HepG2 (cell line): ENCODE measurements around the gene ACBD6. TPM values are rescaled to one million over a fixed set of nuclear protein-coding genes. Genes with fewer than 3 reads are reported as not detected.

ENCODE experiments used
- ATAC-seq: fragments of 200-7000 bp; cut with Tn5 transposase; 3 replicates; pipeline ENCODE4 v1.9.1; 2020; ENCODE audit warnings: mild to moderate bottlenecking, moderate library complexity
- BruUV-seq: library from RNA; stranded (reverse); fragments of 400-500 nt; replicated peaks from 2 replicates; lab custom pipeline; 2021; lab: Mats Ljungman, UMichigan
- CTCF ChIA-PET: fragments of 300-600 bp; formaldehyde crosslinking; extraction: SDS; loops from one replicate; lab custom pipeline; 2021; ENCODE audit warnings: low total read pairs, inconsistent platforms, low intra/inter-chr PET ratio; lab: Yijun Ruan, JAX
- POLR2A ChIA-PET: fragments of 350-600 bp; sonication (Branson Sonifier 250); formaldehyde crosslinking; loops from one replicate; lab custom pipeline; 2020; ENCODE audit warnings: antibody characterized with exemption, inconsistent platforms; lab: Yijun Ruan, JAX
- DNase-seq: peaks from one replicate; pipeline ENCODE4 v3.0.0-alpha.2; 2015; ENCODE audit warnings: low spot score
- FAIRE-seq: peaks from 3 replicates; lab custom pipeline; 2011; peaks lifted over from hg19 to GRCh38; lab: Jason Lieb, UNC
- H2AFZ ChIP-seq: one replicate; pipeline ENCODE4 v1.6.1; 2011; ENCODE audit warnings: low read length, inconsistent platforms
- H3K27ac ChIP-seq: fragments of 300-600 bp; 3 replicates; pipeline ENCODE4 v1.8.0; 2011; ENCODE audit warnings: mixed run types, mild to moderate bottlenecking, mixed read lengths, low read length, inconsistent platforms; ENCODE audit not compliant: insufficient read depth; ENCODE audit errors: extremely low read length
- H3K27me3 ChIP-seq, 2 experiments: fragments of 200-600 bp in 1 of 2; 2 replicates in 1 of 2; 3 replicates in 1 of 2; pipeline versions ENCODE4 v1.6.0 to v1.8.0; 2011; ENCODE audit warnings: low read length in 2 of 2, mild to moderate bottlenecking in 2 of 2, moderate library complexity in 2 of 2, inconsistent platforms in 1 of 2; ENCODE audit not compliant: insufficient read depth in 2 of 2, control insufficient read depth in 1 of 2
- H3K36me3 ChIP-seq, 2 experiments: fragments of 200-600 bp in 1 of 2; replicated peaks in 1 of 2; 2 replicates in 1 of 2; 3 replicates in 1 of 2; pipeline versions ENCODE4 v1.5.1 to v1.8.0; 2011; ENCODE audit warnings: low read length in 2 of 2, inconsistent platforms in 1 of 2; ENCODE audit not compliant: insufficient read depth in 2 of 2, control insufficient read depth in 1 of 2
- H3K4me1 ChIP-seq: 2 replicates; pipeline ENCODE4 v1.5.1; 2012; ENCODE audit warnings: low read length, inconsistent platforms; ENCODE audit not compliant: insufficient read depth
- H3K4me2 ChIP-seq: 2 replicates; pipeline ENCODE4 v1.6.0; 2011; ENCODE audit warnings: low read depth, low read length, inconsistent platforms
- H3K4me3 ChIP-seq, 3 experiments: fragments of 200-600 bp in 1 of 3; sonication (generic), shearing (Covaris generic) in 1 of 3; replicated peaks in 1 of 3; 2 replicates each; pipeline ENCODE4 v1.5.1; 2011 to 2016; ENCODE audit warnings: low read length in 3 of 3, inconsistent platforms in 2 of 3, low read depth in 2 of 3, mild to moderate bottlenecking in 2 of 3, control low read depth in 1 of 3, mixed read lengths in 1 of 3; ENCODE audit not compliant: insufficient read depth in 1 of 3
- H3K79me2 ChIP-seq: one replicate; pipeline ENCODE4 v1.6.1; 2011; ENCODE audit warnings: low read length, inconsistent platforms; ENCODE audit not compliant: insufficient read depth
- H3K9ac ChIP-seq: 2 replicates; pipeline ENCODE4 v1.6.0; 2011; ENCODE audit warnings: mild to moderate bottlenecking, low read depth, low read length, inconsistent platforms; ENCODE audit not compliant: insufficient read depth
- H3K9me3 ChIP-seq: 2 replicates; pipeline ENCODE4 v1.5.1; 2012; ENCODE audit warnings: mild to moderate bottlenecking, low read length
- H4K20me1 ChIP-seq: 2 replicates; pipeline ENCODE4 v1.6.0; 2011; ENCODE audit warnings: inconsistent platforms, mild to moderate bottlenecking, low read length, moderate library complexity; ENCODE audit not compliant: insufficient read depth
- FIP1L1 ChIP-seq: fragments of 200-400 bp; formaldehyde crosslinking; IDR thresholded peaks from 2 replicates; pipeline ENCODE4 v1.6.1; 2018; ENCODE audit warnings: low read depth, mild to moderate bottlenecking, low read length, moderate library complexity, borderline replicate concordance; ENCODE audit not compliant: insufficient read depth
- MAFF ChIP-seq: IDR thresholded peaks from 2 replicates; pipeline ENCODE4 v1.6.1; 2011; ENCODE audit warnings: low read depth, low read length, improper control_type of control experiment
- MAFK ChIP-seq, 2 experiments: IDR thresholded peaks in 1 of 2; conservative IDR thresholded peaks in 1 of 2; 2 replicates each; pipeline ENCODE4 v1.6.1; 2011; ENCODE audit warnings: improper control_type of control experiment in 2 of 2, low read length in 2 of 2
- ZNF652 ChIP-seq: IDR thresholded peaks from 2 replicates; pipeline ENCODE4 v1.6.1; 2016; ENCODE audit warnings: low read depth, borderline replicate concordance
- WGBS: methylation state at CpG from one replicate; pipeline ENCODE4 v1.1.6; 2017; ENCODE audit warnings: low lambda C conversion rate; 5-methylcytosine and 5-hydroxymethylcytosine counted together
- in situ Hi-C: cut with HindIII; loops from 2 replicates; pipeline ENCODE4 v1.10.0; 2017; ENCODE audit warnings: low pct_unique_long_range_greater_than_20kb; ENCODE audit not compliant: extremely low pct_ligation_motif_present
- intact Hi-C: fragments of 100-400 bp; cut with micrococcal nuclease; formaldehyde crosslinking; loops from one replicate; pipeline ENCODE4 v1.10.0; 2022; ENCODE audit not compliant: unreplicated experiment
- polyA plus RNA-seq, 8 experiments: library from polyadenylated mRNA; depleted of rRNA in 3 of 8; stranded (reverse) in 7 of 8; unstranded in 1 of 8; fragments of >200 nt; fragmentation: Illumina TruSeq in 4 of 8; extraction: Trizol in 4 of 8; gene quantifications; 2 replicates each; pipeline versions ENCODE4 v1.2.1 to v1.2.3, GENCODE V29; 2011 to 2016; ENCODE audit warnings: low read depth in 4 of 8, missing spikeins in 1 of 8, mixed read lengths in 1 of 8; ENCODE audit not compliant: insufficient read depth in 1 of 8
- total RNA-seq, 5 experiments: library from RNA; depleted of rRNA; stranded (reverse); fragments of >200 nt; fragmentation: Illumina TruSeq; extraction: Trizol; gene quantifications; 2 replicates each; pipeline ENCODE4 v1.2.3, GENCODE V29; 2016; ENCODE audit warnings: low read depth in 1 of 5
- TF ChIP-seq, protein P1 (sequence below): IDR thresholded peaks from 2 replicates; pipeline ENCODE4 v1.6.1; 2016; ENCODE audit warnings: mild to moderate bottlenecking

Gene ACBD6
- total and polyA plus RNA-seq, 2 of the 13 experiments (the other 11 are each of a cell fraction or from before 2014, with no cell fraction given), result 33.5 to 47.2 TPM

DNA sequence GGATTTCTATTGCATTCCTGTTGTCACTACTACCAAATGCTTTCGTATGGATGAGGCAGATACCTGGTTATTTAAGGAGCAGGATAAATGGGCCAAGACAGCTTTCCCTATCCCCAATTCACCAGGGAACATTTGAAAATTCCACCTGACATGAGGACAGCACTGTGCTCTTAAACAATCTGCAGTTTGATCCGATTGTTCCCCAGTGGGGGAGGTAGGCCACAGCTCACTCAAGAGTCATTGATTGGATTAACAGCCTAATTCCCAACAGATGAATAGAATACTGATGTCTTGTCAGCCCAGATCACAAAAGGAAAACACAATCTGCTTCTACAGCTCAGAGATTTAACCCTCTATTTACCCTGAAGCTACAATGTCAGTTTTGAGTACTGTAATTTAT is 148.4 kb downstream of the ACBD6 start:
- no TSS peak for BruUV-seq
- FAIRE-seq (no peak), DNase-seq (no peak), ATAC-seq (no peak)
- H3K4me1 ChIP-seq, result no peaks in the 10 kb centered on the region
- H3K36me3 ChIP-seq, result 0 out of 5 replicates have a peak, but pooled peaks cover 0 to 2% of the 10 kb centered on the region in 2 experiments
- H3K9me3 ChIP-seq, result no peaks in the 10 kb centered on the region
- ChIA-PET POLR2A (no interaction called here), CTCF (no interaction called here)
- no peak overlapping the region for H3K4me3 ChIP-seq
- intact Hi-C loops (no loop called here), in situ Hi-C loops (no loop called here)
- H3K27ac ChIP-seq, result no peak overlapping the region
- no peaks in the 10 kb centered on the region for H4K20me1 ChIP-seq
- no peaks in the 10 kb centered on the region for H3K27me3 ChIP-seq
- H2AFZ ChIP-seq, result no peak overlapping the region
- WGBS, result 100% methylated on average over 2 of the region's 2 CpGs
- no peak overlapping the region for H3K4me2 ChIP-seq
- H3K79me2 ChIP-seq, result no peaks in the 10 kb centered on the region
- TF ChIP-seq ZNF652 (CRISPR knock-in tag), result 0 out of 2 replicates have a peak, but pooled peaks have one; percentile 10
- TF ChIP-seq, protein P1, sequence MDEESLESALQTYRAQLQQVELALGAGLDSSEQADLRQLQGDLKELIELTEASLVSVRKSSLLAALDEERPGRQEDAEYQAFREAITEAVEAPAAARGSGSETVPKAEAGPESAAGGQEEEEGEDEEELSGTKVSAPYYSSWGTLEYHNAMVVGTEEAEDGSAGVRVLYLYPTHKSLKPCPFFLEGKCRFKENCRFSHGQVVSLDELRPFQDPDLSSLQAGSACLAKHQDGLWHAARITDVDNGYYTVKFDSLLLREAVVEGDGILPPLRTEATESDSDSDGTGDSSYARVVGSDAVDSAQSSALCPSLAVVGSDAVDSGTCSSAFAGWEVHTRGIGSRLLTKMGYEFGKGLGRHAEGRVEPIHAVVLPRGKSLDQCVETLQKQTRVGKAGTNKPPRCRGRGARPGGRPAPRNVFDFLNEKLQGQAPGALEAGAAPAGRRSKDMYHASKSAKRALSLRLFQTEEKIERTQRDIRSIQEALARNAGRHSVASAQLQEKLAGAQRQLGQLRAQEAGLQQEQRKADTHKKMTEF (CRISPR knock-in tag), result no peak
- no peak overlapping the region for H3K9ac ChIP-seq

DNA sequence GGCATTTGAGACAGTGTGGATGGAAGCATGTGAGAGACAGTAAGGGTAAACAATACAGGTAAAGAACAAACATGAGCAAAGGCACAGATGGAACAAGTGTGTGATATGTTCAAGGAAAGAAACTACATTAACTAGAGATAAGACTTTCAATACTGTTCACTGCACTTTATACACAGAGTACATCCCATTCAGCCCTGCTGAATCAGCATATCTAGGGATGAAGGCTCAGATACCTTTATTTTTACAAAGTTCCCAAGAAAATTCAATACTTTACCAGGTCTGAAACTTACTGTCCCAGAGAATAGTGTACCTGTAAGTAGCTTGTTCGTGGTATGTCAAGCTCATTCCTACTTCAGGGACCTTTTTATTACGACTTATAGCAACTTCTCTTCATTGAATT is 149.8 kb downstream of the ACBD6 start:
- ChIA-PET POLR2A (no interaction called here), CTCF (no interaction called here)
- Histone ChIP-seq H3K27me3 (no peaks in the 10 kb centered on the region), H4K20me1 (no peaks in the 10 kb centered on the region), H3K36me3 (no peaks in the 10 kb centered on the region), H3K9me3 (no peaks in the 10 kb centered on the region), H3K79me2 (no peaks in the 10 kb centered on the region), H3K27ac (no peak overlapping the region), H3K4me3 (no peak overlapping the region), H3K4me1 (no peaks in the 10 kb centered on the region), H3K4me2 (no peak overlapping the region), H2AFZ (no peak overlapping the region), H3K9ac (no peak overlapping the region)
- FAIRE-seq (no peak), DNase-seq (no peak), ATAC-seq (no peak)
- WGBS, result 95% methylated on average over 2 of the region's 2 CpGs
- intact Hi-C loops (no loop called here), in situ Hi-C loops (no loop called here)
- BruUV-seq, result no TSS peak
- TF ChIP-seq FIP1L1 (no peak), MAFF (peak; percentile 90), MAFK (conservative IDR thresholded peaks at IDR 0.05 in 1 of 2, IDR thresholded peaks at IDR 0.05 in 1 of 2; ENCODE audit: low read length in 2 of 2) (peak; percentile 91 to 95)
